KG1 (cell line): ENCODE results near the gene SYCN.

ENCODE experiments used
- DNase-seq: peaks from one replicate; lab custom pipeline; 2025; lab: John Stamatoyannopoulos, UW

SYCN gene

DNA sequence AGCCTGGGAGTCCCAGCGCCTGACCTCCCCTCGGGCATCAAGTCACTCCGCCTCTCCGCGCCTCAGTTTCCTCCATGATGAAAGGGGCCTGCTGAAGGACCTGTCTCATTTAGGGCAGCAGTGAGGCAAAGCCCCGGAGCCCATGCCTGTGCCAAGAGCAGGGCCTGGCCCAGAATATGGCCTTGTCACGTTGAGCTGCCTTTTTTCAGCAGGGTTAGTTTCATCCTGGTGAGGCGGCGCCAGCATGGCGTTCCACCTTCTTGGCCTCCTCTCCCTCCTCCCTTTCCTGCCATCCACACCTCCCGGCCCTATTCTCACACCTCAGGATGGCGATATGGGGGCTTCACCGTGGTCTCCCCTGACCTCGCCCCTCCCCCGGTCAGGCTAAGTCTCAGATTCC lies 48.3 kb downstream of the SYCN start:
- DNase-seq, result no peak

DNA sequence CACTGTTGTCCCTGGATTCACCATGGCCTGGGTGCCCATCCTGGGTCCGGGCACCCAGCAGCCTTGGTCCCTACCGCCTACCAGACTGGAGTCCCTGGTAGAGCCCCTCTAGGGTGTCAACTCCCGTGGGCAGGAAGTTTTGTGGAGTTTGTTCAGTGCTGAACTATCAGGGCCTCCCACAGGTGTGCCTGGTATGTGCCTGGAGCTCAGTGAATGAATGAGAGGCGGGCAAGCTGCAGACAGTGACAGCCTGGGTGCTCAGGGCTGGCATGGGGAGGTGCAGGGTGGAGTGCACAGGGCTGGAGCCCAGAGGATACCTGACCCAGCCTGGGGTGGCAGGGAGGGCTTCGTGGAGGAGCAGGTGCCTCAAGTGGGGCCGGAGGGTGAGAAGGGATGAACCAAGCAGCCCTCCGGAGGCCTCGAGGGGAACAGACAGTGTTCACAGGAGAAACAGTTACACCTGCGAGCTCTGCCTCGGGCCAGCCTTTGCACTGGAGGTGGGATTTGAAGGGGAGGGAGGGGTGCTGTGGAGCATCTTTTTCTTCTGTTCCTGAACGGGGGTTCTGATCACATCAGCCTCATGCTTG lies 48.9 kb downstream of the SYCN start:
- no peak for DNase-seq

DNA sequence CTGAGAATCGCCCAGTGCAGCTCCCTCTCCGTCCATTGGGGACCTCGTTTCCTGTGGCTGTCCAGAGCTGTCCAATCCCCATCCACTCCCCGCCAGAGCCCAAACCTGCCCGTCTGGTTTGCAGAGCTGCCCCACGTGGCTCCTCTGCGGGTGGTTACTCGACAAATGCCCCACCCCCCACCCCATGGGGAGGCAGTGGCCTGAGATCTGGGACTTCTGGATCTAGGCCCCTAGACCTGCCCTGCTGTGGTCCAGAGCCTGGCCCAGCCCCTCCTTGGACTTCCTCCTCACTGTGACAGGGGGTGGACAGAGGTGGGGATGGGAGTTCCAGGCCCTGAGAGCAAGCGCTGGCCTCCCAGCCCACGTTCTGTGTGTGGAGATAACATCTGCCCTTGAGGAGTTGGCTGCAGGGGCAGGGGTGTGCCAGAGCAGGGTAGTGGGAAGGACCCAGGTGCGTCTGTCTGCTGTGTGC lies 49.4 kb downstream of the SYCN start:
- DNase-seq, result no peak

DNA sequence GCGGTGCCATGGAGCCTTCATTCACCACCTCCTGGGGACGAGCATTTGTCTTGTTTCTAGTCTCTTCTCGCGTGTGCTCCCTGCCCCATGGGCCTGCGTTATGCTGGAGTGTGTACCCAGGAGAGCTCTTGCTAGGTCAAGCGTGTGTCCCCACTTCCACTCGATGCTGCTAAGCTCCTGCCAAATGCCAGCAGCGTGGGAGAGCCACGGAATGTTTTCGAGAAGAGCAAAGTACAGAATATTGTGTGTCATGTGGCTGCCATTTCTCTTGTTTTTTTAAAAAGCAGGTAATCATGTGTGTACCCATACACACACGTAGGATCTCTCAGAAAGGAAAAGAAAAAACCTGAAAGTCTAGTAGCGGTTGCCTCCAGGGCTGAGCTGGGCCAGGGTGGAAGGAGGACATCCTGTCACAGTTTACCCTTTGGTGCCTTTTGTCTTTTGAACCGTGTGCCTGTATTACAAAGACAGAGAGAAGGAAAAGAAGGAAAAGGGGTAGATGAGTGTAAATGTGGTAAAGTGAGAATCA lies 49.9 kb downstream of the SYCN start:
- no peak for DNase-seq
